GM12878 (cell line): Measurements from ENCODE around the gene CWC27.

ENCODE experiments used
- EP300 ChIP-seq, 2 experiments: fragments of 150-350 bp in 1 of 2; IDR thresholded peaks; 2 replicates each; pipeline ENCODE4 v1.6.1; 2011 to 2012; ENCODE audit warnings: low read depth in 2 of 2, low read length in 2 of 2, borderline replicate concordance in 1 of 2, improper control_type of control experiment in 1 of 2, inconsistent platforms in 1 of 2; ENCODE audit not compliant: control insufficient read depth in 1 of 2
- ESRRA ChIP-seq: IDR thresholded peaks from 2 replicates; pipeline ENCODE4 v1.6.1; 2012; ENCODE audit warnings: mild to moderate bottlenecking, low read length, improper control_type of control experiment
- ETV6 ChIP-seq, 2 experiments: fragments of 450-650 bp in 1 of 2; IDR thresholded peaks in 1 of 2; conservative IDR thresholded peaks in 1 of 2; 2 replicates each; pipeline ENCODE4 v1.6.1; 2014; ENCODE audit warnings: antibody characterized with exemption in 1 of 2, borderline replicate concordance in 1 of 2, low read depth in 1 of 2, mild to moderate bottlenecking in 1 of 2, moderate library complexity in 1 of 2
- GABPA ChIP-seq: IDR thresholded peaks from 2 replicates; pipeline ENCODE4 v1.6.1; 2014; ENCODE audit warnings: antibody characterized with exemption, low read depth, mild to moderate bottlenecking, inconsistent platforms
- HDAC6 ChIP-seq: fragments of 200-600 bp; sonication (generic); IDR thresholded peaks from one replicate; pipeline ENCODE4 v1.8.0; 2017; ENCODE audit warnings: antibody characterized with exemption; ENCODE audit not compliant: unreplicated experiment
- NKRF ChIP-seq: fragments of 450-650 bp; conservative IDR thresholded peaks from 2 replicates; pipeline ENCODE4 v1.6.1; 2017; ENCODE audit warnings: mild to moderate bottlenecking, moderate library complexity
- POLR2A ChIP-seq: IDR thresholded peaks from 2 replicates; pipeline ENCODE4 v1.6.1; 2011; ENCODE audit warnings: low read depth, mild to moderate bottlenecking, low read length
- POLR2AphosphoS5 ChIP-seq: IDR thresholded peaks from 2 replicates; pipeline ENCODE4 v1.6.1; 2011; ENCODE audit warnings: mild to moderate bottlenecking, low read length, inconsistent platforms
- RAD21 ChIP-seq: IDR thresholded peaks from 2 replicates; pipeline ENCODE4 v1.6.1; 2011; ENCODE audit warnings: mild to moderate bottlenecking, low read depth, low read length, moderate library complexity; ENCODE audit not compliant: insufficient read depth
- SMC3 ChIP-seq: IDR thresholded peaks from 2 replicates; pipeline ENCODE4 v1.6.1; 2011; ENCODE audit warnings: low read length, improper control_type of control experiment, borderline replicate concordance
- TAF1 ChIP-seq: IDR thresholded peaks from 2 replicates; pipeline ENCODE4 v1.6.1; 2011; ENCODE audit warnings: mild to moderate bottlenecking, low read depth, low read length, borderline replicate concordance
- TF ChIP-seq, protein P1 (sequence below), 3 experiments: IDR thresholded peaks in 2 of 3; conservative IDR thresholded peaks in 1 of 3; 2 replicates each; pipeline ENCODE4 v1.5.1; 2011; ENCODE audit warnings: low read depth in 3 of 3, low read length in 3 of 3, mild to moderate bottlenecking in 3 of 3, control low read depth in 2 of 3, moderate library complexity in 2 of 3, inconsistent platforms in 1 of 3, mixed read lengths in 1 of 3; ENCODE audit not compliant: control insufficient read depth in 2 of 3, insufficient read depth in 1 of 3; ENCODE audit errors: extremely low read depth in 1 of 3
- TF ChIP-seq, protein P2 (sequence below): fragments of 450-650 bp; IDR thresholded peaks from 2 replicates; pipeline ENCODE4 v1.6.1; 2017; ENCODE audit warnings: antibody characterized with exemption, mild to moderate bottlenecking, moderate library complexity

DNA sequence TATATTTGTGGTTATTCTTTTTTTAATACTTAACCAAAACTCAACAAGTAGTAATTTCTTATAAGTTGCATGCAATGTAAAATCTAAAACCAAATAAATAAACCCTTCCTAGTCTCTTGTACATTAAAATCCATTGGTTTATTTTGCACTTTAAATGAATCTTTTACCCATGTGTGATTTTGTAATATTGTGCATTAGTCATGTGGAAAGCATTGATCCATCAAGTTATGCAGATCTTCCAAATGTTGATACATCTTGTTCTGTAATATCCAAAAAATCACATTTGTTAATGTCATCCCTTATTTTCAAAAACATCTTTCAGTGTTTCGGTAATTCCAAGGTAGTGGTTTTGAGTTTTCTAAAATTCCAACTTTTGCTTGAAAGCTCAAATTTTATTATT is 63.3 kb downstream of the CWC27 start:
- TF ChIP-seq EP300 (IDR thresholded peaks at IDR 0.05; ENCODE audit: borderline replicate concordance in 1 of 2, control insufficient read depth in 1 of 2, low read depth in 2 of 2, low read length in 2 of 2) (no peak), POLR2A (no peak), SMC3 (no peak), GABPA (no peak), RAD21 (no peak), POLR2AphosphoS5 (no peak), ETV6 (conservative IDR thresholded peaks at IDR 0.05 in 1 of 2, IDR thresholded peaks at IDR 0.05 in 1 of 2; ENCODE audit: borderline replicate concordance in 1 of 2, low read depth in 1 of 2) (no peak), ESRRA (no peak), HDAC6 (no peak), TAF1 (no peak), NKRF (no peak)
- TF ChIP-seq, protein P1, sequence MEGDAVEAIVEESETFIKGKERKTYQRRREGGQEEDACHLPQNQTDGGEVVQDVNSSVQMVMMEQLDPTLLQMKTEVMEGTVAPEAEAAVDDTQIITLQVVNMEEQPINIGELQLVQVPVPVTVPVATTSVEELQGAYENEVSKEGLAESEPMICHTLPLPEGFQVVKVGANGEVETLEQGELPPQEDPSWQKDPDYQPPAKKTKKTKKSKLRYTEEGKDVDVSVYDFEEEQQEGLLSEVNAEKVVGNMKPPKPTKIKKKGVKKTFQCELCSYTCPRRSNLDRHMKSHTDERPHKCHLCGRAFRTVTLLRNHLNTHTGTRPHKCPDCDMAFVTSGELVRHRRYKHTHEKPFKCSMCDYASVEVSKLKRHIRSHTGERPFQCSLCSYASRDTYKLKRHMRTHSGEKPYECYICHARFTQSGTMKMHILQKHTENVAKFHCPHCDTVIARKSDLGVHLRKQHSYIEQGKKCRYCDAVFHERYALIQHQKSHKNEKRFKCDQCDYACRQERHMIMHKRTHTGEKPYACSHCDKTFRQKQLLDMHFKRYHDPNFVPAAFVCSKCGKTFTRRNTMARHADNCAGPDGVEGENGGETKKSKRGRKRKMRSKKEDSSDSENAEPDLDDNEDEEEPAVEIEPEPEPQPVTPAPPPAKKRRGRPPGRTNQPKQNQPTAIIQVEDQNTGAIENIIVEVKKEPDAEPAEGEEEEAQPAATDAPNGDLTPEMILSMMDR (IDR thresholded peaks at IDR 0.05 in 2 of 3, conservative IDR thresholded peaks at IDR 0.05 in 1 of 3; ENCODE audit: control insufficient read depth in 2 of 3, extremely low read depth in 1 of 3, insufficient read depth in 1 of 3, low read depth in 3 of 3, low read length in 3 of 3) = no peak
- TF ChIP-seq, protein P2, sequence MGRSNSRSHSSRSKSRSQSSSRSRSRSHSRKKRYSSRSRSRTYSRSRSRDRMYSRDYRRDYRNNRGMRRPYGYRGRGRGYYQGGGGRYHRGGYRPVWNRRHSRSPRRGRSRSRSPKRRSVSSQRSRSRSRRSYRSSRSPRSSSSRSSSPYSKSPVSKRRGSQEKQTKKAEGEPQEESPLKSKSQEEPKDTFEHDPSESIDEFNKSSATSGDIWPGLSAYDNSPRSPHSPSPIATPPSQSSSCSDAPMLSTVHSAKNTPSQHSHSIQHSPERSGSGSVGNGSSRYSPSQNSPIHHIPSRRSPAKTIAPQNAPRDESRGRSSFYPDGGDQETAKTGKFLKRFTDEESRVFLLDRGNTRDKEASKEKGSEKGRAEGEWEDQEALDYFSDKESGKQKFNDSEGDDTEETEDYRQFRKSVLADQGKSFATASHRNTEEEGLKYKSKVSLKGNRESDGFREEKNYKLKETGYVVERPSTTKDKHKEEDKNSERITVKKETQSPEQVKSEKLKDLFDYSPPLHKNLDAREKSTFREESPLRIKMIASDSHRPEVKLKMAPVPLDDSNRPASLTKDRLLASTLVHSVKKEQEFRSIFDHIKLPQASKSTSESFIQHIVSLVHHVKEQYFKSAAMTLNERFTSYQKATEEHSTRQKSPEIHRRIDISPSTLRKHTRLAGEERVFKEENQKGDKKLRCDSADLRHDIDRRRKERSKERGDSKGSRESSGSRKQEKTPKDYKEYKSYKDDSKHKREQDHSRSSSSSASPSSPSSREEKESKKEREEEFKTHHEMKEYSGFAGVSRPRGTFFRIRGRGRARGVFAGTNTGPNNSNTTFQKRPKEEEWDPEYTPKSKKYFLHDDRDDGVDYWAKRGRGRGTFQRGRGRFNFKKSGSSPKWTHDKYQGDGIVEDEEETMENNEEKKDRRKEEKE = no peak
